HuH-7.5 (cell line): ENCODE results near the gene DCST2.

Source experiments
- DNase-seq: peaks from one replicate; pipeline ENCODE4 v3.0.0; 2011; ENCODE audit warnings: low spot score

DCST2 gene

DNA sequence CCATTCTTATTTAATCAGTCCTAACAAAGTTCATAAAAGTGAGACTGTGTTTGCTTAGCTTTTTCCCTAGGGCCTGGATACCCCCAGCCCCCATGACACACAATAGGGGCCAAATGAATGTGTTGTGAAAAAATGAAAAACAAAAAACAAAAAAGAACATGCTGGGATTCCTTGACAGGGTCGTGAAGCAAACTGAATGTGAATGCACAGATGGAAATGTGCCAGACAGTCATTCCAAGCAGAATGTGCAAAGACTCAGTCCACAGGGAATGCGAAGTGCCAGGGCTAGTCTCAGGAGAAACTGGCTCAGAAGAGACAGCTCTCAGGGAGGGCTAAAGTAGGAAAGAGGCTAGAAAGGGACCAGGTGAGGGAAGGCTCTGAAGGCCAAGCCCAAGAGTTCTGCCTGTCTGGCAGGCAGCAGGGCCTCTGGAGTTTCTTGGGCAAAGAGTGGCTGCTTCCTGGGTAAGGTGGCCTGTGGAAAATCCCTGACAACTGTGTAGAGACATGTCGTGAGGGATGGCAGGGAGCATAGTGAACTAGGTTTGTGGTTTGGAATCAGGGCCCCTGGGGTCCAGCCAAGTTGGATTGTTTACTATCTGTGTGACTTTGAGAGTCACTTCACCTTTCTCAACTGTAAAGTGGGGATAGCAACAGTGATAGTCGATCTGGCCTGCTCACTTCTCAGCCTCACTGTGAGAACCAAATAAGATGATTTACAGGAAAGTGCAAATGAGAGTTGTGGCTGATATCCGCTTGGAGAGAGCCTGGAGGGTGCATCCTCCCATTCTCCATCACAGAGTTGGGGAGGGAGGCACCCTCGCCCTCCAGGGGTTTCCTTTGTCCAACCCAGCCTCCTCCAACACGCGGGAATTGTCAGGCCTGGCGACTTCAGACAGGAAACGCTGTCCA lies 16.3 kb upstream of the DCST2 start:
- DNase-seq = peak; percentile 43

DNA sequence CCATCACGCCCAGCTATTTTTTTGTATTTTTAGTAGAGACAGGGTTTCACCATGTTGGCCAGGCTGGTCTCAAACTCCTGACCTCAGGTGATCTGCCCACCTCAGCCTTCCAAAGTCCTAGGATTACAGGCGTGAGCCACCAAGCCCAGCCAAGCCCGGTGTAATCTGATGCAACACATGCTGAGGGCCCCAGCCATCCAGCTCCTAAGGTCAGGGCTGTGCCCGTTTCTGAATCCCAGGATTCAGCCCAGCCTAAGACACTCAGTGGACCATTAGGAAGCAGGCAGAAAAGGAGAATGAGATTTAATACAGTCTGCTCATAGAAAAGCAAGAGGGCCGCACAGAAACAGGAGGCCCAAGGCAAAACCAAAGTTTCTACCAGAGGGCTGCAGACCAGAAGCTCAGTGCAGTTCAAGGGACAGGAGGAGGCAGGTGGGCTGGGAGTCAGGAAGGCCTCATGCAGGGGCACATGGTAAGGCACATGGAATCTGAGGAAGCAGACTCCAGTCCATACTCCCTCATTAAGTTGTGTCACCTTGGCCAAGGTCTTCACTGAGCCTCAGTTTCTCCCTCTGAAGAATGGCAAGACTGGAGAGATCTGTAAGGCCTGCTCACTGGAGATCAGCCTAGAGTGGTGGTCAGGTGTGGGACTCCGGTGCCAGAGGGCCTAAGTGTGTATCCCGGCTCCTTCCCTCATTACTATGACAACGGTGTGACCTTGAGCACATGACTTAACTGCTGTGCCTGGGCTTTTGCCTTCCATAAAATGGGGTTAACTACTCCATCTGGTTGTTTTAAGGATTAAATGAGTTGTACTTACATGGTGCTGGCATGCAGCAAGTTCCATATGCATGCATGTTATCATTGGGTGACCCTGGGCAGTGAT lies 15.1 kb upstream of the DCST2 start:
- no peak for DNase-seq

DNA sequence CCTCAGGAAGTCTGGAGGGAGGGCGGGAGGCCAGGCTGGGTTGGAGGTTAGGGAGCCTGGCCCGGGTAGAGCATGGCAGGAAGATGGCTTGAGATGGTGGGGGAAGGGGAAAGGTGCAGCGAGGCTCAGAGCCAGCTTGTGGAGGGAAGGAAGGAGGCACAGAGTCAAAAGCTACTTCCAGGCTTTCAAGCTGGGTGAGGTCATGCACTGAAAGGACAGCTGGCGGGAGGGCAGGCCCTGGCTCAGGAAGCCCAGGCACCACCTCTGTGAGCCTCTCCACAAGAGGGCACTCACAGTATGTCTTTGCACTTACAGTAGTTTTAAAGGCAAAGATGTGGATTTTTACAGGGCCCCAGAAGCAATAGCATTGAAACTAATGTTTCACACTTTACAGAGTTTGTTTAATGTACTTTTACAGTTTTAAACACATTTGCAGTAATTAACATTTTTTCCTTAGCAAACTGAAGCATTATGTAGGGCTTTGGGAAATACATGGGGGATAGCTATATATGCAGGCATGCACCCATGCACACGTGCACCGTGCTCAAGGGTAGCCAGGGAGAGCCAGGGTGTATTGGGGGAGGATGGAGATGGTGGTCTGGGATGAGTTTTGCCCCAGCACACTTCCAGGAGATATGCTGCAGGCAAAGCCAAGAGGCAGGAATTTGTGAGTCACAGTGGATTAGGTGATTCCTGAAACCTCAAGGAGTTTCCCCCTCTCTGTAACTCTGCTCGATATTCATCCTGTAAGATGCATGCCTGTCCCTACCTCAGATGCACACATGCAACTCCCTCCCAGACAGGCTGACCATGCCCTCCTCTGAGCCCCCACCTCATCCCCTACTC lies 11.5 kb upstream of the DCST2 start:
- peak; percentile 94 for DNase-seq

DNA sequence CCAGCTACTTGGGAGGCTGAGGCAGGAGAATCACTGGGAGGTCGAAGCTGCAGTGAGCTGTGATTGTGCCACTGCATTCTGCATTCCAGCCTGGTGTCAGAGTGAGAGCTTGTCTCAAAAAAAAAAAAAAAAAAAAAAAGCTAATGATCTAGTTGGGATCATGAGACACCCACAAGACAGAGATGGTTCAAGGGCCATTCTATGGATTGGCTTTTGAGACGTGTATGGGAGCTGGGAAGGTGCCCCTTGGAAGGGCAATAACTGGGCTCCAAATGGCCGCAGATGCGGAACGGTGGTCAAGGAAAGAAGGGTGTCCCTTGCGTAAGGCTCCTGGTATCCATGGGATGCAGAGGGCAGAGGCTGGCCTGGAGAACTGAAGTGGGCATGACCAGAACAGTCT lies 10.8 kb upstream of the DCST2 start:
- DNase-seq = no peak

DNA sequence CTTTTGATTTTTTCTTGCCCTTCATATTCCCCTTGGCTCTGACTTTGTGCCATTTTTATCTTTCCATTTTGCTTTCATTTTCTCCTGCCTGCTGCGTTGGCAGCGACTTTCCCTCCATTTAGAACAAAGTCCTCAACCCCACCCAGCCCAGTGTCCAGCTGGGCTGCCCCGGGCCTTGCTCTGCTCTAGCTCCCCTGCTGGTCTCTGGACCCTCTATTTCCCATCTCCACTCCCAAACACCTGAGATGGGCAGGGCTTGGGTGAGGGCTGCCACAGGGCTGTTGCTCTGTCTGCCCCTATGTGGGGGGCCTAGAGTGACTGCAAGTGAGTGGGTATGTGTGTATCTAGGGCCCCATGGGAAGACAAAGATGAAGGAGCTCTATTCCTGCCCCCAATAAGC lies 10.2 kb upstream of the DCST2 start:
- no peak for DNase-seq

DNA sequence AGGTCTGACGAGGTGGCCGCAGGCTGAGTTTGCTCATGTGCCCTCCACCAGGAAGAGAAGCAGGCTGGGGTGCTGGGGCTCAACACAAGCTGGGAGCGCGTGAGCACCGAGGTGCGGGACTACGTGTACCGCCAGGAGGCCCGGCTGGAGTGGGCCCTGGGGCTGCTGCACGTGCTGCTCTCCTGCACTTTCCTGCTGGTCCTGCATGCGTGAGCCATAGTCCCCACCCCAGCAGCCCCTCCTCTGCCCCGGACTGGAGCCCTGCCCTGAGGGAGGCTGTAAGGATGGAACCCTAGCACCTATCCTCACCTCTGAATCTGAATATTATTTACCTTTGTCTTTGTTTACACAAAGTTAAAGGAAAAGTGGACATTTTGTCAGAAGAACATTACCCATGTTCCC lies 9.7 kb upstream of the DCST2 start:
- no peak for DNase-seq

DNA sequence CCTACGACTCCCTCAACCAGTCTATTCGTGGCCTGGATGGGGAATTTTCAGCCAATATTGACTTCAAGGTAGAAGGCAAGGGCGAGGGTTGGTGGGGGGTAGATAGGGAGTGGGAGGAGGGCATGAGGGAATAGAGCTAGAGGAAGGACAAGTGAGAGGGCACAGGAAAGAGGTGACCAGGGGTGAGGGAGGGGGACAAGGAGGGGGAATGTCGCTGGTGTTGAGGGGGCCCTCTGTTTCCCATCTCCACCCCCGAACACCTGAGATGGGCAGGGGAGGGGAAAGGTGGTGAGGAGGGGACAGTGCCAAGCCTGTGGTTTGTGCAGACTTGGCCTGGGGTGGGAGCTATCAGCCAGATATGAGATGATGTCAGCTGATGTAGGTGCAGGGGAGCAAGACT lies 9.2 kb upstream of the DCST2 start:
- DNase-seq = no peak

DNA sequence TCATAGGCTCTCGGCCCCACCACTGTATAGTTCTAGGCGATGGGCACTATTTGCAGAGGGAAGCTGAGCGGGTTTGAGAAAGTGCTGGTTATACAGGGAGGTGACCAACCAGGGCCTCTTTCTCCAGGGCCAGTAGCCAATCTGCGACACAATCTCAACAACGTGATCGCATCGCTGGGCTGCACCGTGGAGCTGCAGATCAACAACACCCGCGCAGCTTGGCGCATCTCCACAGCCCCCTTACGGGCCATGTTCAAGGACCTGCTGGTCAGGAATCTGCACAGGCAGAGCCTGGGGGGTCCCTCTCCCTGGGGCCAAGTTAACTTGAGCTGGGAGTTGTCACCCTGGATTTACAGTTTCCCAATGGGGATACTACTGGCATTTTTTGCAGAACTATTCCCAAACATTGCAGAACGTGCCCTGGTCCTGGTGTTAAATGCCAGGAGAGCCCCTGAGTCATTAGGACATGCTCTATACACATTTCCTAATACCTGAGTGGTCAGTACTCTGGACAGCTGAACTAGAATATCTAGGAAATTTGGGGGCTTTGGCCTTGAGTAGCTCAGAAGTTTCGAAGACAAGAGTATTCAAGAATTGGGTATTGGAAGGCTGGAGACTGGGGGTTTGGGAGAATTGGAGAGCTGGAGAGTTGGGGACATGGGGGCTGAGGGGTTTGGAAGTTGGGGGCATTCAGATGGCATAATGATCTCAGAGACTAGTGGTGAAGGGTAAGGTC lies 6.9 kb upstream of the DCST2 start:
- no peak for DNase-seq

DNA sequence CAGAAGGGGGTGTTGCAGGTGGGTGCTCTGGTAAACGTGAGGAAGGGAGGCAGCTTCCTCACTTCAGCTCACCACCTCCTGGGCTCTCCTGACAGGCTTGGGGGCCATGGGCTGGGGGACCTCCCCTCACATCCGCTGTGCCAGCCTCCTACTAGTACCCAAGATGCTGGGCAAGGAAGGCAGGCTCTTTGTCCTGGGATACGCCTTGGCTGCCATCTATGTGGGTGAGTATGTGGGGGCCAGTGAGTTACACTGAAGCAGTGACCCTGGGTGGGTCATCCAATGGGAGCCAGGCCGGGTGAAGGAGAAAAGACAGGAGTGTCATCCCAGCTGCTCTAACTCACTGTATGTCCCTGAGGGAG lies 5.7 kb upstream of the DCST2 start:
- DNase-seq = no peak

DNA sequence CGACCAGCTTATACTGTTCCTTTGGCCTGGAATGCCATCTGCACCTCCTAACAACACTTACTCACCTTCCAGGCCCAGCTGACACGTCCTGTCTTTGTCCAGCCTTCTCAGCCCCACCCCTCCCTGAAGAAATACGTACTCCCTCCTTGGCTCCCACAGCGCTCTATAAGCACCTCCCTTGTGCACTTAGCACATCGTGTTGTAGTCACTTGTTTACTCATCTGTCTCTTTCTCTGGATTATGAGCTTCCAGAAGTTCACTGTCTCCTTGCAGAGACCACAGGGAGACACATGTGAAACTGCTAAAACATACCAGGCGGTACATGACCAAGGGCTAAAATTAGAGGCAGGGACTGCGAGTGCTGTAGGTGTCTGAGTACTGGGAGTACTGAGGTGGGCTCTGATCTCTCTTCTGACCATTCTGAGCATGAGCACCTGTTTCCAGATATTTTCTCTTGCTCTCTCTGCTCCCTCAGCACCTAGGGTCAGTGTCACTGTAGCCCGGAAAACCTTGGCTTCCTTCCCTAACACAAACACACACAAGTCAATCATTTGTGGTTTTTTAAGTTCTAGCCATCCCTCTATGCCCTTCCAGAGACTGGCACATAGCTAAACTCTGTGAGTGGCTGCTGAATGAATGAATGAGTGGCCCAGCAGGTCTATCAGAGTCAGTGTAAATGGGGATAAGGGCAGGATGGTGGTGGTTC lies 5.2 kb upstream of the DCST2 start:
- DNase-seq = no peak

DNA sequence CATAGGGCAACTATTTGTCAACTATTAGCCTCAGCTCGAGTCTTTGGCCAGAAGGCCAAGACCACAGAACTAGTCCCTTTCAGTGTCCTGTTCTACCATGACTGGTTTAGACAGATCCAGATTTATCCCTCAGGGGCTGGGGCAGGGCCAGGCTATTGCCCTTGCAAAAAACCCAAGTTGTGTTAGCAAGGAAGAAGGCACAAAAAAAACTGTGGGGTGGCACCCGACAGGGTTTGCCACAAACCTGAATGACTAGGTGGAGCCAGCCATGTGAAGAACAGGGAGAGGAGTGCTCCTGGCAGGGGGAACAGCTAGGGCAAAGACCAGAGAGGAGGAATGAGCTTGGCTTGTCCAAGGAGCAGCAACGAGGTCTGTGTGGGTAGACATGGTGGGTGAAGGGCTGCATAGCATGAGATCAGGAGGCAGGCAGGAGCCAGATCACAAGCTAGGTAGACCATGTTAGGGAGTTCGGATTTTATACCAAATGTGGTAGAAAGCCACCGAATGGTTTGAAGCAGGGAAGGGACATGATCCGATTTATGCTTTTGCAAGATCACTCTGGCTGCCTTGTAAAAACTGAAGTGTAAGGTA lies 4.4 kb upstream of the DCST2 start:
- no peak for DNase-seq

DNA sequence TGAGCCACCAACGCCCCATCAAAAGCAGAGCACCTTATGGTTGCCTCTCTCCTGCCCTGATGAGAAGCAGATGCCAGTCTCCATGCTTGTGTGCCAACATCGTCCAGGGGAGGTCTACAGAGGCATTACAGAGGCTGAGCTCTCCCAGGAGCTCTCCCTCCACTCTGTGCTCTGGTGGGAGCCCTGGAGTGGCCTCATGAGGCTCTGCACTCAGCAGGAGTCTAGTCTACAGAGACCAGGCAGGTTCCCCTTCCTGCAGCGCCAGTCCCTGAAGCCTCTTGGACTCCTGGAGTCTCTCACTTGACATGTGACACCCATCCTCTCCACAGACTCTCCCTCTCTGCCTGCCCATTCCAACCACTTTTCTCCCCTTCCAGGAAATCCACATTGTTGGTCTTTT lies 3.5 kb upstream of the DCST2 start:
- no peak for DNase-seq

DNA sequence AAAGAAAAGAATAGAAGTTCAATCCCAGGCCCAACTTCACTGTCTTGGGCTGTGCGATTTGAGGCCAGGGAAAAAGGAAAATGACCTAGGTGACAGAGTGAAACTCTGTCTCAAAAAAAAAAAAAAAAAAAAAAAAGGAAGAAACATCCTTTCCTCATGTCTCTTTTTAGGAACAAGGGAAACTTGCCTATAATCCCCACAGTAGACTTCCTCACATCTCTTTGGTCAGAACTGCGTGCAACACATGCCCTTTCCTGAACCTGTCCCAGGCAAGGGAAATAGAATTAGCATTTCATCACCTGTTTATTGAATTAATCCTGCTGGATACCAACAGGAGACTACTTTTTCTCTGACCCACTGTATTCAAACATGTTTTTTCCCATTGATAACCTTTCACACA lies 2.4 kb upstream of the DCST2 start:
- no peak for DNase-seq

DNA sequence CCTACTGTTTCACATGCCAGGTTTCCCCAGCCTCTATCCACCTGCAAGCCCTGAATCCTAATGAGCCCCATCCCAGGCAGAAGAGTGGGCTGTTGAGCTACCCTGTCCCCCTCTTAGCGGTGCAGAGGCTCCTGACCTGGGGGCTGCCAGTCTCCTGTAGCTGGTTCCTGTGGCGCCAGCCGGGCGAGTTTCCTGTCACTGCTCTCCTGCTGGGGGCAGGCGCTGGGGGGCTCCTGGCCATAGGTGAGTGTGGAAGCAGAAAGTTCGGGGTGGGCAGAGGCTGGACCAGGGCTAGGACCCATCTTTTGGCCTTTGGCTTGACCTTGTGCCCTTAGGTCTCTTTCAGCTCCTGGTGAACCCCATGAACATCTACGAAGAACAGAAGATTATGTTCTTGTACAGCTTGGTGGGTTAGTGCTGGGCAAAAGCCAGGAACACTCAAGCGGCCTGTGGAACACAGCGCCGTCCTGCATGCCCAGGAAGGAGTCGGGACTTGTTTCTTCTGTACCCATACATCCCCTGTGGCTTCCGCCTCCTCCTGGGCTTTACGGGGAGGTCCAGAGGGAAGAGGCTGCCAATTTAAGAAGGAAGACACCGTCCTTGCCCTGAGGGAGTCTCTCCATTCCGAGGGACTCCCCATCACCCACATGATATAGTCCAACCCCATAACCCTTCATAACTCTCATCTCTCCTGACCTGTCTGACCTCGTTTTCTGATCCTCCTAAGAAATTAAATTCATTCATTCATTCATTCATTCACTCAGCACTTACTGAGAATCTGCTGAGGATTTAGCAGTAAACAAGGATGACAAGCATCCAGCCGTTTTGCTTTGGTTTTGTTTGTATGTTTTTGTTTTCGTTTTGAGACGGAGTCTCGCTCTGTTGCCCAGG lies 982 bp upstream of the DCST2 start:
- no peak for DNase-seq

DNA sequence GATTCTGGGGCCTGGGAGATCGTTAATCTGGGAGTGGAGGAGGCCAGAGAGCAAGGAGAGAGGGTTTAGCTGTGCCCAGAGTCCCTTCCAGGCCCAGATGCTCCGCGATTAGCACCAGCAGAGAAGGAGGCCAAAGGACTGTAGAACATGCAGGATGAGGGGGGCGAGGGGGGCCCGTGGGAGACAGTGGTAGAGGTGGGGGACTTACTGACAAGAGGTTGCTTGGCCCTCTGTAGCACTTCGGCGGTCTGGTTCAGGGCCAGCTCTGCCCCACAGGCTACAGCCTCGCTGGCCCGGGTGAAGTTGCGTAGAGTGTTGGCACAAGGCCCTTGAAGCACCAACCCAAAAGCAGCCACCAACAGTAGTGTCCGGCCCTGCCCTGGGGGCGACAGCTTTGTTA lies 695 bp downstream of the DCST2 start:
- no peak for DNase-seq

DNA sequence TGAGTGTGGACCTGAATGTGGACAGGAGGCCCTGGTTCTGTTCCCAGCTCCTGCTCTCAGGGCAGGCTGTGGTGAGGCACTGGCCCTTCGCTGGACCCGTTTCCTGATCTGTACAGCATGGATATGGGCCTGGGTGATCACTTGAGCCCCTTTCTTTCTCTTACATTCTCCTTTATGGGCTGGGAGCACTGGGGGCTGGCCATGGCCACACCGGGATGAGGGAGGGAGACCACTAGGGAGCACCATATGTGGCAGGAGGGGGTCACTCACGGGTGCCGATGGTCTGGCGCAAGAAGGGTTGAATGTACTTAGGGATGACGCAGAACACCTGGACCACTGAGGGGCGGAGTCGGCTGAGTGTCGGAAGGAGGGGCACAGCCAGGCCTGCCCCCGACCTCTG lies 2.7 kb downstream of the DCST2 start:
- DNase-seq = no peak

DNA sequence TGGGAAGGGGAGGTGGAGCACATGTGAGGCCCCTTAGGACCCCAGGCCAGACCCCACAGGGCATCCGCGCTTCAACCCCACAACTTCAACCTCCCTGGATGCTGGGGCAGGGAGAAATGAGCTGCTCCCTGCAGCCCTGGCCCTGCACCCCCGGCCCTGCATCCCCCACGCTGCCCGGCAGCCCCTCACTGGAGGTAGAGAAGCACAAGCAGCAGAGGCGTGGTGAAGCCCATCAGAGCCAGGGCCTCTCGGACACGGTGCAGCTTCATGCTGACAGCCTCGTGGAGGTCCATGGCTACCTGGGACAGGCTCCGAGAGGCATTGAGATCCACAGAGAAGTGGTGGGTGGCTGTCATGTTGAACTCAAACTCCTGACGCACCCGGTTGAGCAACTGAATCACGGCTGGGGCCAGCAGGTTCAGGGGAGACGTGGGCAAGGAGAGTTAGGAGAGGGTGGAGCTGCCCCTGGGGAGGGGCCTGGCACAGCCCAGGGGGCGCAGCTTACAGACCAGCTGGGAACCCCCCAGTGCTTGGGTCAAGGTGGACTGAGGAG lies 3.3 kb downstream of the DCST2 start:
- DNase-seq = no peak

DNA sequence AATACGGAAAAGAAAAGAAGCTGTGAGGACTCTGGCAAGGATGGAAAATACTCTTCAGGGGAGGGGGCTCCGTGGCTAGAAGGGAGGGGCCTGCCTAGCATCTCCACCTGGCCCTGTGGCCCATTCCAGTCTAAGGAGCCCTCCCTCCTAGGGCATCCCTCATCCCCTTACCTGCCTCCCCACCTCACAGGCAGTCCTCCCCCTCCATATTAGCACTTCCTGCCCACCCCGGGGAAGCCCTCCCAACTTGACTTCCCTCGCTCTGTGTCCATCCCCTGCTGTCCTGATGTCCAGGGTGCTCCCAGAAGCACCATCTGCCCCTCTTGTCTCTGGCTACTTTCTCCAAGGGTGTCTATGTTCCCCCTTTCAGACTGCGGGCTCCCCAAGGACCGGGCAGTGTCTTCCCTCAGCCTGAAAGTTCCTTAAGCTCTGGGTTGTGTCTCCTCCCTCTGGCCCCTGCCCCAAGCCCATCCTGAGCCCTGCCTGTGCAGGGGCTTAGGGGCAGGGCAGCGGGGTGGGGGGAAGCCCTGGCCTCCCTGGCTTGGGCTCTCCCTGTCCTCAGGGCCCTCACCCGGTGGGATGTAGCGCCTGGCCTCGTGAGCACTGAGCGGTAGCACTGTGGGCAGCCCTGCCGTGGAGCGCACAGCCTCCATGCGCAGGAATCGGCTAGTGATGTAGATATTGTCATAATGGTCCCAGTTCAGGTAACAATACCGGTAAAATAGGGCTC lies 3.9 kb downstream of the DCST2 start:
- no peak for DNase-seq

DNA sequence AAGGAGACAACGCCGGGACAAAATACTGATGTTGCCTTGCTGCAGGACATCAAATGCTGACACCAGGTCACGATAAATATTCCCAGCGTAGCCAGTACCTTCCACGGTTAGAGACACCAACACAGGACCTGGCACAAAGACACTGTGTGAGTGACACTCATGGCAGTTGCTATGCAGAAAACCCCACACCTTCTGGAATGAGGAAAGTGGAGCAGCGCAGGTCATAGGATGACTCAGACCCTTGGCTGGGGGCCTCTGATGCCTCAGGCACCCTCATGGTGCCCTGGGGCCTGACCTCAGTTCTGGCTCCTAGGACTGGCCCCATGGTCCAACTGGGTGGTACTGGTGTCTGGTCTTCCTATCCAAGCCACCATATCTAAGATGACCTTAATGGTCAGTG lies 7.0 kb downstream of the DCST2 start:
- no peak for DNase-seq
